OCI-LY3 (cell line): ENCODE measurements around the gene UGT1A3.

Source experiments
- H2AFZ ChIP-seq: fragments of 200-600, 300-600 bp; shearing (Covaris generic); 2 replicates; pipeline ENCODE4 v1.6.0; 2014; ENCODE audit warnings: antibody characterized with exemption, low read depth, low read length
- H3K27ac ChIP-seq: fragments of 200-600, 300-600 bp; sonication (generic); 2 replicates; pipeline ENCODE4 v1.5.1; 2014; ENCODE audit warnings: mild to moderate bottlenecking, low read length, moderate library complexity, mixed read lengths
- H3K27me3 ChIP-seq: fragments of 200-600, 300-600 bp; sonication (generic); 2 replicates; pipeline ENCODE4 v1.6.1; 2014; ENCODE audit warnings: low read depth, low read length, mixed read lengths
- H3K36me3 ChIP-seq: fragments of 200-600, 300-600 bp; sonication (generic); replicated peaks from 2 replicates; pipeline ENCODE3; 2014; ENCODE audit warnings: low read depth, low read length, mixed read lengths
- H3K4me1 ChIP-seq: fragments of 300-600, 200-600 bp; sonication (generic); 2 replicates; pipeline ENCODE4 v1.6.1; 2014; ENCODE audit warnings: low read length, mixed read lengths
- H3K4me2 ChIP-seq: fragments of 200-600, 300-600 bp; sonication (generic); 2 replicates; pipeline ENCODE4 v1.6.1; 2014; ENCODE audit warnings: low read length, mixed read lengths
- H3K4me3 ChIP-seq: fragments of 300-600, 200-600 bp; sonication (generic); 2 replicates; pipeline ENCODE4 v1.5.1; 2014; ENCODE audit warnings: antibody characterized with exemption, mild to moderate bottlenecking, low read length, moderate library complexity
- H3K79me2 ChIP-seq: fragments of 300-600, 200-600 bp; shearing (Covaris generic); 2 replicates; pipeline ENCODE4 v1.6.1; 2014; ENCODE audit warnings: mild to moderate bottlenecking, low read length, mixed read lengths
- H3K9ac ChIP-seq: fragments of 300-600, 200-600 bp; shearing (Covaris generic); 2 replicates; pipeline ENCODE4 v1.6.0; 2014; ENCODE audit warnings: mild to moderate bottlenecking, low read length, moderate library complexity
- H3K9me3 ChIP-seq: fragments of 200-600, 300-600 bp; shearing (Covaris generic); 2 replicates; pipeline ENCODE4 v1.6.1; 2014; ENCODE audit warnings: low read length, mixed read lengths; ENCODE audit not compliant: insufficient read depth
- H4K20me1 ChIP-seq: fragments of 200-600, 300-600 bp; sonication (generic); 2 replicates; pipeline ENCODE4 v1.6.1; 2016; ENCODE audit warnings: low read length, mixed read lengths; ENCODE audit not compliant: insufficient read depth
- CTCF ChIP-seq: fragments of 200-600, 300-600 bp; sonication (generic); IDR thresholded peaks from 2 replicates; pipeline ENCODE4 v1.5.1; 2014; ENCODE audit warnings: antibody characterized with exemption, low read length, low read depth
- EZH2phosphoT487 ChIP-seq: fragments of 200-600 bp; shearing (Covaris generic); IDR thresholded peaks from 2 replicates; pipeline ENCODE4 v1.6.1; 2018; ENCODE audit warnings: antibody characterized with exemption, mixed run types, low read depth

Gene UGT1A3

DNA sequence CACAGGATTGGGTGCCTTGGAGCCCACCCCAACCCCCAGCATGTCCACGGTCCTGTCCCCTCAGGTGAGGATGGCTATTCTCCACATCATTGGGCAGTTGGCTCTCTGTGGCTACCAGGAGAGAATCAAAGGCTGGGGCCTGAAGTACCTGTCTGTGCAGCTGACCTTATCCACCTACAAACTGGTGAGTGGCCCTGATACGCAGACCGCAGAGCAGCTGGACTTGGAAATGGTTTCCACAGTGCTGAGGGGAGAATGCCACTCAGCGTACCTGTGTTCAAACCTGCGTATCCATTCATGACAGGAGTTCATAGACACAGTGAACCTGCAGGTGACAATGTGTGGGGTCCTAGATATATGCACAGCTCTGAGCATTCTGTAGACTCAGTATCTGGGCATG is 70.9 kb downstream of the UGT1A3 start:
- H3K27ac ChIP-seq, result no peak overlapping the region
- no peak for TF ChIP-seq CTCF
- no peak for TF ChIP-seq EZH2phosphoT487
- H3K4me1 ChIP-seq, result no peaks in the 10 kb centered on the region
- H2AFZ ChIP-seq, result no peak overlapping the region
- no peaks in the 10 kb centered on the region for H3K27me3 ChIP-seq
- H3K9ac ChIP-seq, result no peak overlapping the region
- H3K4me2 ChIP-seq, result no peak overlapping the region
- no peak overlapping the region for H3K4me3 ChIP-seq
- H3K36me3 ChIP-seq, result no peaks in the 10 kb centered on the region
- H3K9me3 ChIP-seq, result no peaks in the 10 kb centered on the region
- no peaks in the 10 kb centered on the region for H4K20me1 ChIP-seq
- no peaks in the 10 kb centered on the region for H3K79me2 ChIP-seq

DNA sequence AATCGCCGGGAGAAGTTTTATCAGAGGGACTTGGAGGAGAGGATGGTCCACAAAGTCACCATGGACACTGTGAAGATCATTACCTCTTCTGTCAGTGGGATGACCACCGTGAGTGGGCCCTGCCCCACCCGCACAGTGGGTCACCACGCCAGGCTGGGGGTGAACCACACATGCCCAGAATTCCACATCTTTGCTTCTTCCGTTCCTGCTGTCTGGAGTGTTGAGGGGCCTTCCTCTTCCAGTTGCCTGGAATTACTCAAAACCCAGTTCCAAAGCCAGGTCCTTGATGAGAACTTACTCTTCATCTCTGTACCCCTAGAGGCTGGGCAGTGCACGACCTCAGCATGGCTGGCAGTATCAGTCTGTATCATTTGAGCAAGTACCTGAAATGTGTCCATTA is 71.4 kb downstream of the UGT1A3 start:
- Histone ChIP-seq H3K79me2 (no peaks in the 10 kb centered on the region), H3K9me3 (no peaks in the 10 kb centered on the region), H3K4me2 (no peak overlapping the region), H2AFZ (no peak overlapping the region), H3K27me3 (no peaks in the 10 kb centered on the region), H4K20me1 (no peaks in the 10 kb centered on the region), H3K4me1 (no peaks in the 10 kb centered on the region), H3K27ac (no peak overlapping the region), H3K36me3 (no peaks in the 10 kb centered on the region), H3K4me3 (no peak overlapping the region), H3K9ac (no peak overlapping the region)
- TF ChIP-seq CTCF, result no peak

DNA sequence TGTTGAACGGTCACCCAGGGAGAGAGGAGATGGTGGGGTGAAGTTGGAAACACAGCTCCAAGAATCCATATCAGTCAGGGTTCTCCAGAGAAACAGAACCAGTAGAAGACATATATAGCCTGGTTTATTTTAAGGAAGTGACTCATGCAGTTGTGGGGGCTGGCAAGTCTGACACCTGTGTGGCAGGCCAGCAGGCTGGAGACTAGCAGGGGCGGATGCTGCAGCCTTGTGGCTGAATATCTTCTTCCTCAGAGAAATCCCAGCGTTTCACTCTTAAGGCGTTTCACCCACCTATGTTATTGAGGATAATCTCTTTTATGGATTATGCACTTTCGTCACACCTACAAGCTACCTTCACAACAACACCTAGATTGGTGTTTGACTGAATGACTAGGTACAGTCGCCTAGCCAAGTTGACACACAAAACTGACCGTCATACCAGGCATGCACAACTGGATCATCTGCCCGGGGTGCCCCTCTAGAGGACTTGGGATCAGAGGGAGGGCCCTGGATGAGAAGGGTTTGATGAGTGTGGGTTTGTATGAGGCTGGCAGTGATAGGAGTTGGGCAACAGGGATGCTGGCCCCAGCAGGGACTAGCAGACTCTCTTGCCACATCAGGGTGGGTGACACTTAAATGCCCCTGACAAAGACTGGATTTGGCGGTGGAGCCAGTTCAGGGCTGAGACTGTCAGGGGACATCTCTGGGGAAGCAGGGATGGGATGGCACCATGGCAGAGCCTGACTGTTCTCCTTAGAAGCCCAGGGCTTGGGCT is 72.7 kb downstream of the UGT1A3 start:
- no peak overlapping the region for H3K4me2 ChIP-seq
- no peaks in the 10 kb centered on the region for H3K36me3 ChIP-seq
- H3K9me3 ChIP-seq, result no peaks in the 10 kb centered on the region
- H3K27me3 ChIP-seq, result no peaks in the 10 kb centered on the region
- TF ChIP-seq EZH2phosphoT487, result no peak
- TF ChIP-seq CTCF, result no peak
- no peak overlapping the region for H2AFZ ChIP-seq
- H3K4me1 ChIP-seq, result no peaks in the 10 kb centered on the region
- H3K79me2 ChIP-seq, result no peaks in the 10 kb centered on the region
- no peak overlapping the region for H3K27ac ChIP-seq
- no peak overlapping the region for H3K9ac ChIP-seq
- no peaks in the 10 kb centered on the region for H4K20me1 ChIP-seq
- no peak overlapping the region for H3K4me3 ChIP-seq

GRCh38 chr2:233802132-233802815 is 73.4 kb downstream of the UGT1A3 start:
- Histone ChIP-seq H3K27ac (no peak overlapping the region), H3K4me2 (no peak overlapping the region), H3K27me3 (no peaks in the 10 kb centered on the region), H3K79me2 (no peaks in the 10 kb centered on the region), H3K4me3 (no peak overlapping the region), H2AFZ (no peak overlapping the region), H4K20me1 (no peaks in the 10 kb centered on the region), H3K4me1 (no peaks in the 10 kb centered on the region), H3K9me3 (no peaks in the 10 kb centered on the region), H3K36me3 (no peaks in the 10 kb centered on the region), H3K9ac (no peak overlapping the region)
- TF ChIP-seq EZH2phosphoT487, result no peak
- no peak for TF ChIP-seq CTCF
